GM03348 (cell line): ENCODE results near the gene ARMC10.
"Not testable (repeated sequence)": the region's sequence is repeated elsewhere in the genome, so short reads cannot be mapped to it uniquely, and the experiment has no call there.

Experiments
- DNase-seq: peaks from one replicate; pipeline ENCODE4 v3.0.0; 2012; ENCODE audit warnings: low spot score

The ARMC10 gene

DNA sequence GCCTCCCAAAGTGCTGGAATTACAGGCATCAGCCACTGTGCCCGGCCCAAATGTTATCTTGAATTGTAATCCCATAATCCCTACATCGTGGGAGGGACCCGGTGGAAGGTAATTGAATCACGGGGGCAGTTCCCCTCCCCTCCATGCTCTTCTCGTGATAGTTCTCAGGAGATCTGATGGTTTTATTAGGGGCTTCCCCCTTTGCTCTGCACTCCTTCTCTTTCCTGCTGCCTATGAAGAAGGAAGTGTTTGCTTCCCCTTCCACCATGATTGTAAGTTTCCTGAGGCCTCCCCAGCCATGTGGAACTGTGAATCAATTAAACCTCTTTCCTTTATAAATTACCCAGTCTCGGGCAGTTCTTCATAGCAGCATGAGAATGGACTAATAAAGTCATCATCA lies 3.3 kb downstream of the ARMC10 start:
- not testable (repeated sequence) for DNase-seq

- DNase-seq: no peak
These were observed 4.9 kb downstream of the ARMC10 start for GRCh38 chr7:103079836-103080235.

DNA sequence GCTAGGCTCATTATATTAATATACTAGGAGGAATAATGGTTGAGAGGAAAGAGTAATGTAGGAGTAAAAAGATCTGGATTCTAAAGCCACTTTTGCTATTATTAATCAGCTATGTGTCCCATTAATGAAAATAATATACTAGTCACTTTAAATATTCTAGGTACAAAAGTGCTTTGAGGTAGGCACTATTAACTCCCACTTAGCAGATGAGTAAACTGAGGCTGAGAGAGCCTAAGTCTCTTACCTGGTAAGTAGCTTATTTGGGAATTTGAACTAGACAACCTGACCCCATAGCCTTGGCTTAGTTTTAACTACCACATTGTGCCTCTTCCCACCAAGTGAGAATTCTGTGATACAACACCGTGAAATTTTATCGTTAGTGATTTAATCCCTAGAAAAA lies 6.0 kb downstream of the ARMC10 start:
- DNase-seq: no peak

DNA sequence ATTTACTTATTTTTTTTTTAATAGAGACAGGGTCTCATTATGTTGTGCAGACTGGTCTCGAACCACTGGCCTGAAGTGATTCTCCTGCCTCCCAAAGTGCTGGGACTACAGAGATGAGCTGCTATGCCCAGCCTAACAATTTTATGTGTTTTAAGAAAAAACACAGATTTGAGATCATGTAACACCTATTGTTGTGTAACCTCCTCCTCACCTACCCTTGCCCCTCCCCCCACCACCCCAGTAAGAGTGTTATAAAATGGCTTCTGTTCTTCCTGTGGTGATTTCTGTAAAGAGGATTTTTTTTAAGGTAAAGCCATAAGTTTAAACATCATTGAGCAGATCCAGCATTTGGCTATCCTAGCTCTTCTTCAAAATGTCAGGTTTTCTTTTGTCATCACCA lies 7.6 kb downstream of the ARMC10 start:
- DNase-seq: no peak

DNA sequence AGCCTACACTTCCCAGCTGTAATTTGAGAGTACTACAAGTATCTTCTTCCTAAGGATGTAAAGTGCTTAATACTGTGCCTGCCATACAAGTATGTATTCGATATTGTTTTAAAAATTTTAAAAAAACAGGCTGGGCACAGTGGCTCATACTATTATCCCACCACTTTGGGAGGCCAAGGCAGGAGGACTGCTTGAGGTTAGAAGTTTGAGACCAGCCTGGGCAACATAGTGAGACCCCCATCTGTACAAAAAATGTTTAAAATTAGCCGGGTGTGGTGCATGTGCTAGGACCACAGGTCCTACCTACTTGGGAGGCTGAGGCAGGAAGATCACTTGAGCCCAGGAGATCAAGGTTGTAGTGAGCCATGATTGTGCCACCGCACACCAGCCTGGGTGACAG lies 8.3 kb downstream of the ARMC10 start:
- no peak for DNase-seq

- DNase-seq: not testable (repeated sequence)
These were observed 17.4 kb downstream of the ARMC10 start for GRCh38 chr7:103092321-103092720.

DNA sequence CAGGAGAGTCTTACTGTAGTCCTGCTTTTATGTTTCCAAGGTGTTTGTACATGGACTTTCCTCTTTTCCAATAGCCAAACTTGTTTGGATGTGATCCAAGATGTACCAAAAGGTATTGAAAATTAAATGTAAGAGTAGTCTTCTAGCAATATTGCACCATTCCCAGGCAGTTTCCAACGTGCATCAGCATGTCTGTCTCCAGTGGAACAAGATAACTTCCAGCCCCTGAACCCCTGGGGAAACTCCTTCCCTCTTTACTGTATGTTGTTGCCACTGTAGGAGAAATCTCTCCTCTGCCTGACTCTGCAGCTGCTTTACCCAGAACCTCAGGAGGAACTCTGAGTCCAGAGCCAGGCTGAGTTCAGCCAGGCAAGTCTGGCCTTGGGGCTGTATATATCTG lies 18.5 kb downstream of the ARMC10 start:
- no peak for DNase-seq

GRCh38 chr7:103094102-103094501 lies 19.2 kb downstream of the ARMC10 start:
- DNase-seq: no peak

GRCh38 chr7:103095558-103095957 lies 20.6 kb downstream of the ARMC10 start:
- not testable (repeated sequence) for DNase-seq

GRCh38 chr7:103097041-103097440 lies 22.1 kb downstream of the ARMC10 start:
- no peak for DNase-seq

DNA sequence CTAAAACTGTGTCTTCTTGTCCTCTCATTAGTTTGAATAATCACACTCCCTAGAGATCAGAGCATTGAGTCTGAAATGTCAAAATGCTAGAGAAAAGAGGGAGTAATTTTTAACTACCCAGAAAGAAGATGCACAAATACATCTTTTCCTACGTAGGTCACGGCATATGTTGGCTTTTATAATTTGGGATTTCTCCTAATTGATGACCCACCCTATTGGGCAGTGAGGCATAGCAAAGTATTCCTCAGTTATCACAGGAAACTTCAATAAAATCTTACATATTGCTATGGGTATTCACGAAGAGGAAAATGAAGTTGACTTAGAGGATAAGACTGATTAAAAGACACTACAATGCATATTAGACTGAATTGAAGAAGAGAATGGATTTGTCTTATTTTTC lies 25.4 kb downstream of the ARMC10 start:
- no peak for DNase-seq

DNA sequence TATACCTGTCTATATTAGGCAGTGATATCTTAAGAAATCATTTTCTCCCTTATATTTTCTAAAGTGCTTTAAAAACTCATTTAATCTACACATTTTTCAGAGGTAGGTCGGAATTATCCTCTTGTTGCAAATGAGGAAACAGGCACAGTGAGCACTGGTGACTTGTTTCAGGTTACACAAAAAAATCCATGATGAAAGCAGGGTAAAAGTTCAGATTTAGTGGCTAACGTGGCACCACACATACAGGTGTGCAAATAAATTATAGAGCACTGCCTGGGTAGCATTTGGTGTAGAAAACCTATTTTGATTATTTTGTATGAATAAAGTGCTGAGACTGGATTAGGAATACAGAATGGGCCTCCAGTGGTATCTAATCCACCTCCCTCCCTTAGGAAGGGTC lies 26.6 kb downstream of the ARMC10 start:
- no peak for DNase-seq

GRCh38 chr7:103106005-103106702 lies 31.2 kb downstream of the ARMC10 start:
- no peak for DNase-seq

DNA sequence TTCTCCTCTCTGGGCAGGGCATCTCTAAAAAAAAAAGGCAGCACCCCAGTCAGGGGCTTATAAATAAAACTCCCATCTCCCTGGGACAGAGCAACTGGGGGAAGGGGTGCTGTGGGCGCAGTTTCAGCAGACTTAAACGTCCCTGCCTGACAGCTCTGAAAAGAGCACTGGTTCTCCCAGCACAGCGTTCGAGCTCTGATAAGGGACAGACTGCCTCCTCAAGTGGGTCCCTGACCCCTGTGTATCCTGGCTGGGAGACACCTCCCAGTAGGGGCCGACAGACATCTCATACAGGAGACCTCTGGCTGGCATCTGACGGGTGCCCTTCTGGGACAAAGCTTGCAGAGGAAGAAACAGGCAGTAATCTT lies 31.7 kb downstream of the ARMC10 start:
- DNase-seq: not testable (repeated sequence)

DNA sequence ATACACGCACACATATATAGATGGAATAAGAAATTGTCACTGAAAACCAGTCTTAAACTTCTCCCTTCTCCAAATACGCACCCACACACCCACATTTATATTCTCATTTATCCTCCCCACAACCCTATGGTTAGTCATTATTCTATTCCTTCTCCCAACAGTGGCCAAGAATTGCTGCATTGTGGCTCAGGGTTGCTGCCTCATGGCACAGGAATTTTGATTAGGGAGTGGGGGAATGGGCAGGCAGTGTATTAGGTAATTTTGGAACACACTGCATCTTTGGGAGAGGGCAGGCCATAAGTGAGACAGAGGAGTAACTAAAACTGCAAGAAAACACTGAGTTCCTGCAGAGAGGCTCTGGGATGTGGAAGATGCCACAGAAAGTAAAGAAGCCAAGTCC lies 38.2 kb downstream of the ARMC10 start:
- peak; percentile 84 for DNase-seq

- DNase-seq: no peak
These were observed 39.7 kb downstream of the ARMC10 start for GRCh38 chr7:103114576-103115008.

DNA sequence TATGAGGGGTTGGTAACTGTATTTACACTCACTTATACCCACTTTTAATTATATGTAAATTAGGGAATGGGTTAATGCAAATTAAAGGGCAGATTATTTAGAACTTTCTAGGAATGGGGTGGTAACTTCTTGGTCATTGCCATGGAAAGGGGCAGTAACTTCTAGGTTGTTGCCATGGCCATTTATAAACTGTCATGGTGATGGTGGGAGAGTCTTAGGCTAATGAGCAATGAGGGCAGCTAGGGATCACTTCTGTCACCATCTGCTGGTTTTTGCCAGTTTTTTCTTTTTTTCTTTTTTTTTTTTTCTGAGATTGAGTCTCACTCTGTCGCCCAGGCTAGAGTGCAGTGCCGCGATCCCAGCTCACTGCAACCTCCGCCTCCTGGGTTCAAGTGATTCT lies 40.8 kb downstream of the ARMC10 start:
- no peak for DNase-seq

- DNase-seq: no peak
These were observed 41.6 kb downstream of the ARMC10 start for GRCh38 chr7:103116511-103116910.

GRCh38 chr7:103116991-103117390 lies 42.1 kb downstream of the ARMC10 start:
- DNase-seq: no peak

GRCh38 chr7:103117465-103117864 lies 42.5 kb downstream of the ARMC10 start:
- no peak for DNase-seq

DNA sequence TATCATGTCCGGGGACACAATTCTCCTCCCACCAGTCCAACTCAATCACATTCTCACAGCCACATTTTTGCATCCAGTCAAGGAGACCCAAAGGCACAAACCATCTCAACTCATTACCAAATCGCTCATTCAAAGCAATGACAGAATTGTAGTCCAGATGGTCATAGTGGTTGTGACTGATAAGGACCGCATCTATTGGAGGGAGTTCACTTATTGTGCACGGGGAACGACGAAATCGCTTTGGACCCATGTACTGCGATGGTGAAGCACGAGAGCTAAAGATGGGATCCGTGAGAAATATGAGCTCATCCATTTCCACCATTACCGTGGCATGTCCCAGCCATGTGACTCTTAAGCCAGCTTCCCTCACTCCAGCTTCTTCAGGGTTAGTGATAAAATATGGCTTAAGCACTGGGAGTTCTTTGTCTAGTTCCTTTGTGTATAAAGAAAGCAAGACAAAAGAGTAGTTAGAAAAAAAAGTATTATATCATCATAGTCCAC lies 44.9 kb downstream of the ARMC10 start:
- DNase-seq: no peak

- no peak for DNase-seq
These were observed 45.4 kb downstream of the ARMC10 start for GRCh38 chr7:103120362-103120761.

DNA sequence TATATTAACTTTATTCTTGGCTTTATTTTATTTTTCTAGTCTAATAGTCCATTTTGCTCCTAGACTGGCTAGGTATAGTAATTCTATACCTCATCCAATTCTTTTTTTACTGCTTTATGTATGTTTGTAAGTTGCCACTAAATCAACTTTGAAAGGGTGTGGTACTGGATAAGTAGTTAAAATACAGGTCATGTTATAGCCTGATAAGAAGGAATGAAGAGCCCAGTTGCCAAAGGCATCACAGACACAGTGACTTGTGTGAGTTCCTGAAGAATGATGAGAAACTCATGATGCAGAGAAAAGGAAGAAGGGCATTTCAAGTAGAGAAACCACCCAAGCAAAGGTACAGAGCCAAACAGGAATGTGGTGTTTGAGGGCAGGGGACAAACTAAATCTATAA lies 46.7 kb downstream of the ARMC10 start:
- DNase-seq: no peak

DNA sequence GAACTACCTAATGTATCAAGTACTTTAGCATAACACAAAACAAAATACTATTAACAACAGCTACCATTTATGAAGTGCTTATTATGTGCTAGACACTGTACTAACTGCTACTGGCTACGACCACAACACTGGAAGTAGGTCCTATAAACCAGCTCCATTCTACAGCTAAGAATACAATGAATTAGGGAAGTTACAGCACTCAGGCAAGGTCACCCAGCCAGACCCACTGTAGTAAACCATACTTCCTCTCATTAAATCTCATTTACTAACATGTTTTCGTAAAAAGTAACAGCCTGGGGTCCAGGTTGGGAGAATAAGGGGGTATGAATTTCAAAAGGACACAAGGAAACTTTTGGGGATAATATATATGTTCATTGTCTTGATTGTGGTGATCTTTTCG lies 48.6 kb downstream of the ARMC10 start:
- no peak for DNase-seq
